HL-60 (cell line): ENCODE measurements around the gene TDRKH.

Experiments
- DNase-seq, 2 experiments: peaks; one replicate each; pipeline ENCODE4 v3.0.0-alpha.2; 2010 to 2020; ENCODE audit warnings: low read depth in 1 of 2, low spot score in 1 of 2
- H3K27ac ChIP-seq: fragments of 250-450 bp; sonication (Bioruptor Pico); replicated peaks from 2 replicates; pipeline ENCODE4 v1.5.1; 2020; ENCODE audit warnings: mild to moderate bottlenecking, moderate library complexity
- H3K27me3 ChIP-seq: fragments of 250-450 bp; sonication (Bioruptor Pico); 2 replicates; pipeline ENCODE4 v1.5.1; 2021; ENCODE audit warnings: mild to moderate bottlenecking, moderate library complexity; ENCODE audit not compliant: insufficient read depth, poor library complexity, severe bottlenecking
- H3K4me3 ChIP-seq: replicated peaks from 2 replicates; pipeline ENCODE4 v1.5.1; 2011; ENCODE audit warnings: mild to moderate bottlenecking, control low read depth, low read length; ENCODE audit not compliant: insufficient read depth
- GABPA ChIP-seq: IDR thresholded peaks from 2 replicates; pipeline ENCODE4 v1.6.1; 2012; ENCODE audit warnings: low read depth
- POLR2AphosphoS5 ChIP-seq: IDR thresholded peaks from 2 replicates; pipeline ENCODE4 v1.6.1; 2012; ENCODE audit warnings: low read depth
- SPI1 ChIP-seq: IDR thresholded peaks from 2 replicates; pipeline ENCODE4 v1.6.1; 2012; ENCODE audit warnings: low read depth, mild to moderate bottlenecking, borderline replicate concordance
- TF ChIP-seq, protein P1 (sequence below): IDR thresholded peaks from one replicate; pipeline ENCODE4 v1.5.1; 2011; ENCODE audit warnings: low read length, control low read depth, inconsistent platforms; ENCODE audit not compliant: insufficient read depth
- TF ChIP-seq, protein P2 (sequence below): IDR thresholded peaks from 2 replicates; pipeline ENCODE4 v1.6.1; 2012; ENCODE audit warnings: low read depth; ENCODE audit not compliant: insufficient replicate concordance

Gene TDRKH

GRCh38 chr1:151741516-151741915, 48.8 kb downstream of the TDRKH start:
- no peak for DNase-seq
- TF ChIP-seq GABPA, result no peak
- no peak for TF ChIP-seq SPI1
- TF ChIP-seq, protein P1, sequence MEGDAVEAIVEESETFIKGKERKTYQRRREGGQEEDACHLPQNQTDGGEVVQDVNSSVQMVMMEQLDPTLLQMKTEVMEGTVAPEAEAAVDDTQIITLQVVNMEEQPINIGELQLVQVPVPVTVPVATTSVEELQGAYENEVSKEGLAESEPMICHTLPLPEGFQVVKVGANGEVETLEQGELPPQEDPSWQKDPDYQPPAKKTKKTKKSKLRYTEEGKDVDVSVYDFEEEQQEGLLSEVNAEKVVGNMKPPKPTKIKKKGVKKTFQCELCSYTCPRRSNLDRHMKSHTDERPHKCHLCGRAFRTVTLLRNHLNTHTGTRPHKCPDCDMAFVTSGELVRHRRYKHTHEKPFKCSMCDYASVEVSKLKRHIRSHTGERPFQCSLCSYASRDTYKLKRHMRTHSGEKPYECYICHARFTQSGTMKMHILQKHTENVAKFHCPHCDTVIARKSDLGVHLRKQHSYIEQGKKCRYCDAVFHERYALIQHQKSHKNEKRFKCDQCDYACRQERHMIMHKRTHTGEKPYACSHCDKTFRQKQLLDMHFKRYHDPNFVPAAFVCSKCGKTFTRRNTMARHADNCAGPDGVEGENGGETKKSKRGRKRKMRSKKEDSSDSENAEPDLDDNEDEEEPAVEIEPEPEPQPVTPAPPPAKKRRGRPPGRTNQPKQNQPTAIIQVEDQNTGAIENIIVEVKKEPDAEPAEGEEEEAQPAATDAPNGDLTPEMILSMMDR, result no peak
- TF ChIP-seq, protein P2, sequence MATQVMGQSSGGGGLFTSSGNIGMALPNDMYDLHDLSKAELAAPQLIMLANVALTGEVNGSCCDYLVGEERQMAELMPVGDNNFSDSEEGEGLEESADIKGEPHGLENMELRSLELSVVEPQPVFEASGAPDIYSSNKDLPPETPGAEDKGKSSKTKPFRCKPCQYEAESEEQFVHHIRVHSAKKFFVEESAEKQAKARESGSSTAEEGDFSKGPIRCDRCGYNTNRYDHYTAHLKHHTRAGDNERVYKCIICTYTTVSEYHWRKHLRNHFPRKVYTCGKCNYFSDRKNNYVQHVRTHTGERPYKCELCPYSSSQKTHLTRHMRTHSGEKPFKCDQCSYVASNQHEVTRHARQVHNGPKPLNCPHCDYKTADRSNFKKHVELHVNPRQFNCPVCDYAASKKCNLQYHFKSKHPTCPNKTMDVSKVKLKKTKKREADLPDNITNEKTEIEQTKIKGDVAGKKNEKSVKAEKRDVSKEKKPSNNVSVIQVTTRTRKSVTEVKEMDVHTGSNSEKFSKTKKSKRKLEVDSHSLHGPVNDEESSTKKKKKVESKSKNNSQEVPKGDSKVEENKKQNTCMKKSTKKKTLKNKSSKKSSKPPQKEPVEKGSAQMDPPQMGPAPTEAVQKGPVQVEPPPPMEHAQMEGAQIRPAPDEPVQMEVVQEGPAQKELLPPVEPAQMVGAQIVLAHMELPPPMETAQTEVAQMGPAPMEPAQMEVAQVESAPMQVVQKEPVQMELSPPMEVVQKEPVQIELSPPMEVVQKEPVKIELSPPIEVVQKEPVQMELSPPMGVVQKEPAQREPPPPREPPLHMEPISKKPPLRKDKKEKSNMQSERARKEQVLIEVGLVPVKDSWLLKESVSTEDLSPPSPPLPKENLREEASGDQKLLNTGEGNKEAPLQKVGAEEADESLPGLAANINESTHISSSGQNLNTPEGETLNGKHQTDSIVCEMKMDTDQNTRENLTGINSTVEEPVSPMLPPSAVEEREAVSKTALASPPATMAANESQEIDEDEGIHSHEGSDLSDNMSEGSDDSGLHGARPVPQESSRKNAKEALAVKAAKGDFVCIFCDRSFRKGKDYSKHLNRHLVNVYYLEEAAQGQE, result no peak
- Histone ChIP-seq H3K27me3 (peaks cover 2% of the 10 kb centered on the region), H3K27ac (no peak overlapping the region), H3K4me3 (no peak overlapping the region)

GRCh38 chr1:151739590-151740355, 50.5 kb downstream of the TDRKH start:
- Histone ChIP-seq H3K27me3 (peaks cover under 1% of the 10 kb centered on the region), H3K4me3 (no peak overlapping the region), H3K27ac (no peak overlapping the region)
- no peak for DNase-seq
- no peak for TF ChIP-seq GABPA
- TF ChIP-seq, protein P1, result no peak
- no peak for TF ChIP-seq SPI1
- TF ChIP-seq, protein P2, result no peak
- TF ChIP-seq POLR2AphosphoS5, result no peak

DNA sequence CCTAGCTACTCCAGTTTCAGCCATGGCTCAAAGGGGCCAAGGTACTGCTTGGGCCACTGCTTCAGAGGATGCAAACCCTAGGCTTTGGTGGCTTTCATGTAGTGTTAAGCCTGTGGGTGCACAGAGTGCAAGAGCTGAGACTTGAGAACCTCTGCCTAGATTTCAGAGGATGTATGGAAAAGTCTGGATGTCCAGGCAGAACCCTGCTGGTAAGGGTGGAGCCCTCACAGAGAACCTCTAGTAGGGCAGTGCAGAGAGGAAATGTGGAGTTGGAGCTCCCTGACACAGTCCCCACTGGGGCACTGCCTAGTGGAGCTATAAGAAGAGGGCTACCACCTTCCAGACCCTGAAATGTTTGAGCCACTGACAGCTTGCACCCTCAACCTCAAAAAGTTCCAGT, 52.8 kb downstream of the TDRKH start:
- no peak overlapping the region for H3K27ac ChIP-seq
- no peak for DNase-seq
- H3K4me3 ChIP-seq, result no peak overlapping the region
- H3K27me3 ChIP-seq, result no peaks in the 10 kb centered on the region
- TF ChIP-seq, protein P1, result no peak
- TF ChIP-seq SPI1 (no peak), POLR2AphosphoS5 (no peak), GABPA (no peak)
- TF ChIP-seq, protein P2, result no peak
